Umbilical cord (tissue), 2 donors: Measurements from ENCODE around the gene ARPC4. TPM values are rescaled to one million over a fixed set of nuclear protein-coding genes. Genes with fewer than 3 reads are reported as not detected.
"Not testable (repeated sequence)": the region's sequence is repeated elsewhere in the genome, so short reads cannot be mapped to it uniquely, and the experiment has no call there.

Source experiments
- DNase-seq: peaks from one replicate; pipeline ENCODE4 v3.0.0-alpha.2; 2015; ENCODE audit warnings: low spot score
- total RNA-seq: library from RNA; depleted of rRNA; stranded (reverse); fragments of >200 nt; gene quantifications from one replicate; pipeline ENCODE4 v1.2.3, GENCODE V29; 2014; ENCODE audit warnings: low replicate concordance; ENCODE audit not compliant: insufficient read depth

The ARPC4 gene
- total RNA-seq, 1 donor from 2014 or later = 154 TPM

GRCh38 chr3:9818666-9819335, 25.9 kb downstream of the ARPC4 start:
- no peak for DNase-seq

- DNase-seq = no peak
These were observed 27.7 kb downstream of the ARPC4 start for GRCh38 chr3:9820543-9820942.

- DNase-seq = no peak
These were observed 28.1 kb downstream of the ARPC4 start for GRCh38 chr3:9820946-9821345.

GRCh38 chr3:9825451-9826040, 32.7 kb downstream of the ARPC4 start:
- no peak for DNase-seq

- DNase-seq = no peak
These were observed 34.1 kb downstream of the ARPC4 start for GRCh38 chr3:9826815-9827573.

GRCh38 chr3:9828801-9829755, 36.2 kb downstream of the ARPC4 start:
- no peak for DNase-seq

GRCh38 chr3:9831253-9831652, 38.4 kb downstream of the ARPC4 start:
- no peak for DNase-seq

- DNase-seq = no peak
These were observed 40.2 kb downstream of the ARPC4 start for GRCh38 chr3:9833078-9833477.

GRCh38 chr3:9834520-9835380, 41.9 kb downstream of the ARPC4 start:
- no peak for DNase-seq

GRCh38 chr3:9837701-9838582, 45.1 kb downstream of the ARPC4 start:
- DNase-seq = no peak

GRCh38 chr3:9838856-9839255, 46.0 kb downstream of the ARPC4 start:
- no peak for DNase-seq

GRCh38 chr3:9841015-9841414, 48.1 kb downstream of the ARPC4 start:
- DNase-seq = no peak

- DNase-seq = peak; percentile 98
These were observed 51.0 kb downstream of the ARPC4 start, which contains the start of gene RPUSD3 for GRCh38 chr3:9843715-9844438. Gene RPUSD3, minus strand, starts transcription at chr3:9844008. Its CDS starts 18 bp downstream, at chr3:9843990.

- no peak for DNase-seq
These were observed 53.3 kb downstream of the ARPC4 start for GRCh38 chr3:9846231-9846630.

- DNase-seq = no peak
These were observed 54.1 kb downstream of the ARPC4 start for GRCh38 chr3:9846931-9847488.

- DNase-seq = not testable (repeated sequence)
These were observed 55.0 kb downstream of the ARPC4 start for GRCh38 chr3:9847870-9848269.

- DNase-seq = not testable (repeated sequence)
These were observed 56.0 kb downstream of the ARPC4 start for GRCh38 chr3:9848860-9849259.

GRCh38 chr3:9851383-9851782, 58.5 kb downstream of the ARPC4 start:
- DNase-seq = not testable (repeated sequence)
